Neural cell (in vitro differentiated cells): ENCODE data around the gene DHFR2.

Experiments used
- EZH2 ChIP-seq: fragments of 200-600, 300-800 bp; shearing (Covaris generic), sonication (generic); IDR thresholded peaks from 2 replicates; pipeline ENCODE4 v1.6.1; 2014; ENCODE audit warnings: antibody characterized with exemption, low read length, borderline replicate concordance, mild to moderate bottlenecking; ENCODE audit not compliant: insufficient read depth, poor library complexity, severe bottlenecking
- POLR2AphosphoS5 ChIP-seq: IDR thresholded peaks from 2 replicates; pipeline ENCODE4 v1.6.1; 2012
- TF ChIP-seq, protein P1 (sequence below): fragments of 450-650 bp; IDR thresholded peaks from 2 replicates; pipeline ENCODE4 v1.5.1; 2014; ENCODE audit warnings: antibody characterized with exemption, mild to moderate bottlenecking, moderate library complexity; ENCODE audit not compliant: poor library complexity, severe bottlenecking

DNA sequence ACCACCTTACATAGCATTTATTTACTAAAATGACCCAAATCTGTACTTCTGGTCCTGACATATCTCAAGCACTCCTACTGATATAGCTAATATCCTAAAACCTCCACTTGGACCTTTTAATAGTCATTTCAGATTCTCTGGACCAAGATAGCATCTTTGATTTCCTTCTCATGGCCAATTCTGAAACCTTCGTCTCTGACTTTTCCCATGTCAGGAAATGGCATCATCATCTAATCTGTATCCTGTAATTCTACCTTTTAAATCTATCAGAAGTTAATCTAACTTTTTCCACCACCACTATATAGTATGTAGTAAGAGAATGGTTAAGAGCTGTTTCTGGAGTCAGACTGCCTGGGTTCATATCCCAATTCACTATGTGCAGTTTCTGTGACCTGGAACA, 50.5 kb downstream of the DHFR2 start:
- TF ChIP-seq, protein P1, sequence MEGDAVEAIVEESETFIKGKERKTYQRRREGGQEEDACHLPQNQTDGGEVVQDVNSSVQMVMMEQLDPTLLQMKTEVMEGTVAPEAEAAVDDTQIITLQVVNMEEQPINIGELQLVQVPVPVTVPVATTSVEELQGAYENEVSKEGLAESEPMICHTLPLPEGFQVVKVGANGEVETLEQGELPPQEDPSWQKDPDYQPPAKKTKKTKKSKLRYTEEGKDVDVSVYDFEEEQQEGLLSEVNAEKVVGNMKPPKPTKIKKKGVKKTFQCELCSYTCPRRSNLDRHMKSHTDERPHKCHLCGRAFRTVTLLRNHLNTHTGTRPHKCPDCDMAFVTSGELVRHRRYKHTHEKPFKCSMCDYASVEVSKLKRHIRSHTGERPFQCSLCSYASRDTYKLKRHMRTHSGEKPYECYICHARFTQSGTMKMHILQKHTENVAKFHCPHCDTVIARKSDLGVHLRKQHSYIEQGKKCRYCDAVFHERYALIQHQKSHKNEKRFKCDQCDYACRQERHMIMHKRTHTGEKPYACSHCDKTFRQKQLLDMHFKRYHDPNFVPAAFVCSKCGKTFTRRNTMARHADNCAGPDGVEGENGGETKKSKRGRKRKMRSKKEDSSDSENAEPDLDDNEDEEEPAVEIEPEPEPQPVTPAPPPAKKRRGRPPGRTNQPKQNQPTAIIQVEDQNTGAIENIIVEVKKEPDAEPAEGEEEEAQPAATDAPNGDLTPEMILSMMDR: no peak
- TF ChIP-seq EZH2: no peak
- no peak for TF ChIP-seq POLR2AphosphoS5
